Measurements from ENCODE around the gene LZTFL1.

Gene LZTFL1

DNA sequence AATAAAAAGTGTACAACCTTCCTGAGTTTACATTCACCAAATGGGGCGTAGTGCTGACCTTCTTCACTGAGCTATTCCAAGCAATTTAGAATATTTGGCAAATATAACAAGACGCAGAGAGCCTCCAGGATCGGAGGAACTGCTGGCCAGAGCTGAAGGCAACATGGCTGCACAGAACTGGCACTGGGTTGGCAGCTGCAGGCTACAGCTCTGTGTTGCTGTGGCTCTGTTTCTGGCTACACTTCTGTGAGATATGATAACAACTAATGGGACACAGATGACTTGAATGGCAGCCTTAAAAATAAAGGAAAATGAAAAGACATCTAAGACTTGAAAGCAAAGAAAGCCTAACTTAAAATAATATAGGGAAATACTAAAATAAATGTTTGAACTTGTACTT lies 34.8 kb downstream of the LZTFL1 start:
- DNase-seq = no peak

- no peak for DNase-seq
Measured at GRCh38 chr3:45806072-45806471, 35.8 kb downstream of the LZTFL1 start.

DNA sequence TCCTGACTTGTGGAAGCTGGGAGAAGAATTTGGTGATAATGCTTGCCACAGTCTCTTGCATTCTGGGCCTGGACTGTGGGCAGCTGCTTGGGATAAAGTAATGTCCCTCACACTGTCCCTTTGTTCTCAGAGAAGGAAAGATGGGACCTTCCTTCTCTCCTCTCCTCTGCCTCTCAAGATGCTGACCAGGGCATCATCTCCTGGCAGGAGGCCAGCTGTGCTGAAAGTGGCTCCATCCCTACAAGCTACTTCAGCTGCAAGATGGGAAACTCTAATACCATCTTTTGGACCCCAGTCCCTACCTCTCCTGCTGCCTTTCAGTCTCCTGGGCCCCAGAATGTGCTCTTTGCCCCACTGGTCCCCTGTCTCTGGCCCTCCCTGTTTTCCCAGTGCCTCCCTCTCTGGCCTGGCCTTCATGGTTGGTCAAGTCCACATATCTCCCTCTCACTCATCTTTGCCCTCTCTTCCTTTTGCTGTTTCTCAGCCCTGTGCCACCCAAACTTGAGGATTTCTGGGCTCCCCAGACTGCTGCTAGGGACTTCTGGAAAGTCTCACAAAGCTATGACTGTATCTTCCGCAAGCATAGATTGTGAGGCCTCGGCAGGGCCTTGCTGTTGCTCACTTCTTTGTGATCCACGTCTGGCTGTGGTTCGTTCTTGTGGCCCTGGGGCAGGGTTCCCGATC lies 38.5 kb downstream of the LZTFL1 start:
- no peak for DNase-seq

- DNase-seq = no peak
Measured at GRCh38 chr3:45802146-45802545, 39.8 kb downstream of the LZTFL1 start.

GRCh38 chr3:45800611-45801010 lies 41.3 kb downstream of the LZTFL1 start:
- no peak for DNase-seq

DNA sequence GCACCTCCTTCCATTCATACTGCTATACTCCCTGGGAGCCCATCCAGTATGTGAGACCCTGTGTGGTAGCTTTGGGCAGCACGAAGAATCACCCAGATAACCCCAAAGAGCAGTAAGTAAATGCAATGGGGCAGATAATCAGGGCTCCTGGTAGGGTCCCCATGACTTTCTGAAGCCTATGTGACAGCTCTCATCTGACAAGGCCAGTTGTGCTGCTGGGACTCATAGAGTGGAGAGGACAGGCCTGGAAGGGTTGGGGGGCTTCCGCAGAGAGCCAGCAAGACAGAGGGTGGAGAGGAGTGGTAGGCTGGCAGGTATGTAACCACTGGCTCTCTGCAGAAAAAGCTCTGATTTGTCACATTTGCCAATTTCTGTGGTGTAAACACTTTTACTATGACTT lies 42.3 kb downstream of the LZTFL1 start:
- DNase-seq = no peak

DNA sequence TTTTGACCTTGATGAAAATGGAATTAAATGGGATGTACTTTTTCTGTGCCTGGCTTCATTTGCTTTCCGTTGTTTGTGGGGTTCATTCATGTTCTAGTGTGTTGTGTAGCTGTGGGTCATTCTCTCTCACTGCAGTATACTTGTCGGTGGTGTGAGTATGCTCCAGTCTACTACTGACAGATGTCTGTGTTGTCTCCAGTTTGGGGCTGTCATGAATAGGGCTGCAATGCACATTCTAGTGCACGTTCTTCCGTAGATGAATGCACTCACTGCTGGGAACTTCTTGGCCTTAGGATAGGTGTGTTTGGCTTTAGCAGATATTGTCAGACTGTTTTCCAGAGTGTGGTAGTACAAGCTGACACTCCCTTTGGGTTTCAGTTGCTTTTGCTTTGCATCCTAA lies 43.9 kb downstream of the LZTFL1 start:
- DNase-seq = no peak

DNA sequence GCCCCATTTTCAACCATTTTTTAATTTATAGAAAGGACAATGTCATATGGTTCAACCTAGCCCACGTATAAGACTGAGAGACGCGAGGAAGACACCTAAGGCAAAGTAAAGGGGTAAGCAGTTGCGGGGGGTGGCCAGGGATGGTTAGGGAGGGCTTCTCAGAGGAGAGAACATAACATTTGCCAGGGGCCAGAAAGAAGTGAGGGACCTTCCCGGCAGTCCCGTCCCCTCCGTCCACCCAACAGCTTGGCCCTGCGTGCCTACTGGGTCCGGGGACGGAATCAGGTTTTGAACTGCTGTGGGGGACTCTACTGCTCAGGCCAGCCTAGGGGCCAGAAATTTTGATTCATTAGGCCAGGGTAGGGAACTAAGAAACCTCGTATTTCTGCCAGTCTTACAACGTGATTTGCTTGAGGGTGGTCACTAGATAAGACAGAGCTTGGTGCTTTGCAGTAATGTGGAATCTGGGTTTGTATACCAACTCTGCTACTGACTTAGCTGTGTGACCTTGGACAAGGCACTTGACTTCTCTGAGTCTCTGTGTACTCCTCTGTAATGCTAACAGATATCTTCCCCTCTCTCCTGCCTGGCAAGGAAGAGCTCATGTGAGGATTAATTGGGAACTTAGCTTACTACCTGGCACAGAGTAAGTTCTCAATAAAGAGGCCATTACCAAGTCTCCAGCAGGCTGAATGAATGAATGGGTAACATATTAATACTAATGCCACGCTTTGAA lies 44.8 kb downstream of the LZTFL1 start:
- no peak for DNase-seq

GRCh38 chr3:45795882-45796765 lies 45.8 kb downstream of the LZTFL1 start, which contains the start of gene SLC6A20:
SLC6A20 (minus strand) TSS chr3:45796536; CDS start chr3:45796419, 117 bp downstream.
- DNase-seq = no peak

GRCh38 chr3:45795509-45795881 lies 46.4 kb downstream of the LZTFL1 start:
- DNase-seq = no peak

DNA sequence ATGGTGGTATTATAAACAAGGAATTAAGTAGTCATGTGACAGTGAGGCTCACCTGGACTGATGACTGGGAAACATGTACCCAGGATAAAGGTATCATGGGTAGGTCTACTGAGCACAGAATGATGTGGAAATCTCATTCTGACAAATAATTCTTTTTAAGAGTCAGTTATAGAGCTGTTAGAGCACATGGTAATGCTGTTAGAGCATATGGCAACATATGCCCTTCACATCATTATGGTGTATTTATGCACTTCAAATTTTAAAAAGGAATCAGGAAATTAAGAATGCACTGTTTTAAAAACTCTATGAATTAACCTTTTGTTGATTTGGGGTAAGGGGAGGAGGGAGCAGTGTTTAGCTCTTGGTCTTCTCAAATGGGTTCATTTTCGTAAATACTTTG lies 47.3 kb downstream of the LZTFL1 start:
- no peak for DNase-seq

GRCh38 chr3:45794177-45794560 lies 47.8 kb downstream of the LZTFL1 start:
- DNase-seq = no peak

DNA sequence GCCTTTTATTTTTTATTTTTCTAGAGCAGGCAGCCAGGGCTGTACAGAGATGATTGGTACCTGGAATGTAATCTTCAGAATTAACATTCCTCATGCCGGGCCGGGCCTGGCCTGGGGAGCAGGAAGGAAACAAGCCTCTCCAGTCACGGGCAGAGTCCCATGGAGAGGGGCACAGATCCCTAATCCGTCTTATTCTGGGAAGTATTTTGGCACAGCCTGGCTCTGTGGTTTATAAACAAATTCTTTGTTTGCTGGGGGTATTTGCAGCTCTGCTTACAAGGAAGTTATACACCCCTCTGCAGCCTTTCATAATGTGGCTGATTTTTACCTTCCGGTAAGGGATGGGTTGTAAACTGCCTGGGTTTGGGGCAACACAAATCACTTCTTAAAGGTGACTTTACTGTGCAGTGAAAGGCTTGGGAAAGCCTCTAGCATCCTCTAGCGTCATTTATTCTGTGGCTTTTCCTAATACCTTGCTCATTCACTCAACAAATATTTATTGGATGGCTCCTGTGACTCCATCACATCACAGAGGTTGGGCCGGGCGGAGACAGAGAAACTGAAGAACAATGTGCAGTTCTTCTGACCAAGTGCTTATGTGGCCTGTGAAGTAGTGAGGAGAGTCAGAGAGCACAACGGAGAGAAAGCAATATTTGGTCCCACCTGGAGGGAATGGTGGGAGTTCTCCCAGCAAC lies 48.3 kb downstream of the LZTFL1 start:
- DNase-seq = no peak

- DNase-seq = no peak
Measured at GRCh38 chr3:45792516-45793172, 49.3 kb downstream of the LZTFL1 start.

DNA sequence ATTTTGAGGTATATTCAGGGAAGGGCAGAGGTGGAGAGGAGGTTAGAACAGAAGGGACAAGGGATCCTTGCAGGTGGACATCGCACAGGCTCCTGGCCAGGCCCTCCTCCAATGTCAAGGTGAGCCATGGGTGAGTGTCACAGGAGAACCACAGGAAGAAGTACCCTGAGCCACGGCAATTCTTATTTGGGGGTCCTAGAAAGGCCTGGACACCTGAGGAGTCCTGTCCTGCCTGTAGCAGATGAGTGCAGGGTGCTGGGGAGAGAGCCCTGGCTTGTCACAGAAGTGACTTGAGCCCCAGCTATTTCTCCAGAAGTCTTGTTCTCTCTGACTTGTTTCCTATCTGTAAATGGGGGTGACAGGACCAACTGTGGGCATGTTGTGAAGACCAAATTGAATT lies 49.9 kb downstream of the LZTFL1 start:
- DNase-seq = no peak

GRCh38 chr3:45790596-45790995 lies 51.3 kb downstream of the LZTFL1 start:
- no peak for DNase-seq

DNA sequence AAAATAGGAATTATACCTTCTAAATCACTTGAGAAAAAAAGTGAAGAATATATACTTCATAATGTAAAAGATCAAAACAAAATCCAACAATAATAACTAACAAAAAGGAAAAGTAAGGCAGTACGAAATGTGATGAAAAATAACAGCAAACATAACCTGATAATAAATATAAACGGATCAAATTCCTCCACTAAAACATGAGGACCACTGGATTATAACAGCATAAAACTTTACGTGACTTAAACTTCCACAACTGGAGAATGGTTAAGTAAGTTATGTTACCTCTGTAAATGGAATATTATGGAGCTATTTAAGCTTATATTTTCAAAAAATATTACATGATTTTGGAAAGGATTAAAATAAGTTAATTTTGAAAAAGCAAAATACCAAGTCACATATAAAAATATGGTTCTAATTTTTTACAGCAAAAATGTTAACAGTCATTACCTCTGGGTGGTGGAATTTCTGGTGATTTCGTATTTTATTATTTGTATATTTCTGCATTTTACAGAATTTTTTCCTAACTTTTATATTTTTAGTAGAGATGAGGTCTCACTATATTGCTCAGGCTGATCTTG lies 52.6 kb downstream of the LZTFL1 start:
- DNase-seq = no peak

DNA sequence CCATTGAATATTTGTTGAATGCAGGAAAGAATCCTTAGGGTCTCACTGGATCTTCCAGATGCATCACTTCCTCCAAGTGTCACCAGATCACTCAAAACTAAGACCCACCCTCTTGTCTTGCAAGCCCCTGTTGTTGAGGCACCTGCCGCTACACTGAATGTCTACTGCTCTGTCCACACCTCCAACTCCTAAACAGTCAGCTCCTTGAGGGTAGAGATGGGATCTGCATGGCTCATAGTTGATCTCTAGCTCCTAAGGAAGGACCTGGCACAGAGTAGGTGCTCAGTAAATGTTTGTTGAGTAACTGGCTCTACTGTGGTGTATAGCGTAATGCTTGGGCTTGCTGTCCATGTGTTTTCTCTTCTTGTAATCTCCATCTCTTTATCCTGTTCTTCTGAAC lies 54.4 kb downstream of the LZTFL1 start:
- DNase-seq = no peak

DNA sequence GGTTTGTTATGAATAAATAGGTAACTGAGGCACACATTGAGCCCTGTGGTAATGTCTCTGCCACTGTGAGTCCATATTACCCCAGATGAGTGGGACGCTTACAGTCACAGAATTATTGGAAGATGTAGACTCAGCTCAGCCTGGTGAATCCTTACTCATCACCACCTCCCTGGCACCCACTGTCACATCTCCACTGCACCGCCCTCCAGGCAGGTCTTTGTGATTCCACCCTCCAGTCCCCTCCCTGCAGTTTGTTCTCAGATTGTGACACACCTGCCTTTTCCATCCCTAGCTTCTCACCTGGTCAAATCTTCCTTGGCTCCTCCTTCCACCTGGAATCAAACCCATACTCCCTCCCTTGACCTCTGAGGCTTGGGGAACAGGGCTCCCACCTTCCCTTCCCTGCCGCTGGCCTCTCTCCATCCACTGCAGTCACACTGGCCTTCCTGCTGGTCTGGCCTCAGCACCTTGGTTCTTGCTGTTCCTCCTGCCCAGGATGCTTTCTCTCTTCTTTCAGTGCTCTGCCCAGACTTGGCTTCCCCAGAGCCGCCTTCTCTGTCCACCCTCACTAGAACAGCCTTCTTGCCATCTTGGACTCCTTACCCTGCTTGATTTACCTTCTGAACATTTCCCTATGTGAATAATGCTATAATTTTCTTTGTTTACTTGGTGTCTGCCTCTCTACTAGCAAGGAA lies 55.0 kb downstream of the LZTFL1 start:
- DNase-seq = no peak

GRCh38 chr3:45785605-45786150 lies 56.2 kb downstream of the LZTFL1 start:
- DNase-seq = no peak

DNA sequence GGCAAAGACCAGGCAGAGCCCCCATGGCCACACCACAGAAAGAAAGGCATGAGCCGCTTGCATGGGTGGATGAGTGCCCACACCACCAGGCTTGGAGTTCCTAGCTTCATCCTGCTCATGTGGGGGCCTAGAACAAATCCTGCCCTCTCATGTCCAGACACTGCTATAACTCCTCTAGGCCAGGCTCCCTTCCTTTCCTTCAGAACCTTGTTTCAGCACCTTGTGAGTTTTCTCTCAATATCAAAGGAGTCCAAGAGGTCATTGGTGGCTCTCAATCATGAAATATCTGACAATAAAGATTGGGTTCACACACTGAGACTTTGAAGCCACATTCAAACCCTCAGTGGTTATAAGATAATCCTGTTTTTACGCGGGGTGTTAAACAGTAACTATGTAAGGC lies 58.3 kb downstream of the LZTFL1 start:
- DNase-seq = no peak

Measured in stimulated activated CD4-positive, alpha-beta T cell treated with anti-CD3 and anti-CD28 coated beads, Interleukin-4, amount 100 ng/mL, for 24 hours (primary cell).